WTC11 (cell line): ENCODE data around the gene CRK.
"Not testable (repeated sequence)": the region's sequence is repeated elsewhere in the genome, so short reads cannot be mapped to it uniquely, and the experiment has no call there.

Experiments
- RELA ChIP-seq: sonication (generic); formaldehyde crosslinking; IDR thresholded peaks from 2 replicates; pipeline ENCODE4 v1.8.1; 2022; ENCODE audit warnings: missing genetic modification reagents, mild to moderate bottlenecking, borderline replicate concordance
- ZNF219 ChIP-seq: sonication (generic); formaldehyde crosslinking; IDR thresholded peaks from 2 replicates; pipeline ENCODE4 v1.8.0; 2023; ENCODE audit warnings: missing genetic modification reagents, mild to moderate bottlenecking, borderline replicate concordance
- TF ChIP-seq, protein P1 (sequence below): fragments of 200-600 bp; IDR thresholded peaks from 2 replicates; pipeline ENCODE4 v1.8.0; 2022; ENCODE audit warnings: antibody characterized with exemption
- TF ChIP-seq, protein P2 (sequence below): sonication (generic); formaldehyde crosslinking; IDR thresholded peaks from 2 replicates; pipeline ENCODE4 v1.8.1; 2023; ENCODE audit warnings: mild to moderate bottlenecking, missing genetic modification reagents, moderate library complexity
- TF ChIP-seq, protein P3 (sequence below): sonication (generic); formaldehyde crosslinking; IDR thresholded peaks from 2 replicates; pipeline ENCODE4 v1.8.0; 2022; ENCODE audit warnings: mild to moderate bottlenecking, missing genetic modification reagents
- TF ChIP-seq, protein P4 (sequence below): sonication (generic); formaldehyde crosslinking; IDR thresholded peaks from 2 replicates; pipeline ENCODE4 v1.8.0; 2023; ENCODE audit warnings: missing genetic modification reagents, mild to moderate bottlenecking, borderline replicate concordance

DNA sequence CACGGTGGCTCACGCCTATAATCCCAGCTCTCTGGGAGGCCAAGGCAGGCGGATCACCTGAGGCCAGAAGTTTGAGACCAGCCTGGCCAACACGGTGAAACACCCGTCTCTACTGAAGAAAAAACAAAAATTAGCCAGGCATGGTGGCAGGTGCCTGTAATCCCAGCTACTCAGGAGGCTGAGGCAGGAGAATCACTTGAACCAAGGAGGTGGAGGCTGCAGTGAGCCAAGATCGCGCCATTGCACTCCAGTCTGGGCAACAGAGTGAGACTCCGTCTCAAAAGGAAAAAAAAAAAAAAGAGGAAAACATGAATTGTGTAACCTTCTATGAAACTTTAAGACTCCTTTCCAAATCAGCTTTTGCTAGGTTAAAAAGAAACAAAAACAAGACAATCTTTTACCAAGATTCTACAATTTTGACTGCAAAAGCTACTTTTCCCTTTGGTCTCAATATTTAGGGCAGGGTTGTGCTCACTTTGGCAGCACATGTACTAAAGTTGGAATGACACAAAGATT, 69.3 kb downstream of the CRK start:
- TF ChIP-seq, protein P1, sequence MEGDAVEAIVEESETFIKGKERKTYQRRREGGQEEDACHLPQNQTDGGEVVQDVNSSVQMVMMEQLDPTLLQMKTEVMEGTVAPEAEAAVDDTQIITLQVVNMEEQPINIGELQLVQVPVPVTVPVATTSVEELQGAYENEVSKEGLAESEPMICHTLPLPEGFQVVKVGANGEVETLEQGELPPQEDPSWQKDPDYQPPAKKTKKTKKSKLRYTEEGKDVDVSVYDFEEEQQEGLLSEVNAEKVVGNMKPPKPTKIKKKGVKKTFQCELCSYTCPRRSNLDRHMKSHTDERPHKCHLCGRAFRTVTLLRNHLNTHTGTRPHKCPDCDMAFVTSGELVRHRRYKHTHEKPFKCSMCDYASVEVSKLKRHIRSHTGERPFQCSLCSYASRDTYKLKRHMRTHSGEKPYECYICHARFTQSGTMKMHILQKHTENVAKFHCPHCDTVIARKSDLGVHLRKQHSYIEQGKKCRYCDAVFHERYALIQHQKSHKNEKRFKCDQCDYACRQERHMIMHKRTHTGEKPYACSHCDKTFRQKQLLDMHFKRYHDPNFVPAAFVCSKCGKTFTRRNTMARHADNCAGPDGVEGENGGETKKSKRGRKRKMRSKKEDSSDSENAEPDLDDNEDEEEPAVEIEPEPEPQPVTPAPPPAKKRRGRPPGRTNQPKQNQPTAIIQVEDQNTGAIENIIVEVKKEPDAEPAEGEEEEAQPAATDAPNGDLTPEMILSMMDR, result not testable (repeated sequence)
- TF ChIP-seq RELA, ZNF219 (CRISPR knock-in tag): not testable (repeated sequence)
- TF ChIP-seq, protein P2, sequence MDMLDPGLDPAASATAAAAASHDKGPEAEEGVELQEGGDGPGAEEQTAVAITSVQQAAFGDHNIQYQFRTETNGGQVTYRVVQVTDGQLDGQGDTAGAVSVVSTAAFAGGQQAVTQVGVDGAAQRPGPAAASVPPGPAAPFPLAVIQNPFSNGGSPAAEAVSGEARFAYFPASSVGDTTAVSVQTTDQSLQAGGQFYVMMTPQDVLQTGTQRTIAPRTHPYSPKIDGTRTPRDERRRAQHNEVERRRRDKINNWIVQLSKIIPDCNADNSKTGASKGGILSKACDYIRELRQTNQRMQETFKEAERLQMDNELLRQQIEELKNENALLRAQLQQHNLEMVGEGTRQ, result not testable (repeated sequence)
- TF ChIP-seq, protein P3, sequence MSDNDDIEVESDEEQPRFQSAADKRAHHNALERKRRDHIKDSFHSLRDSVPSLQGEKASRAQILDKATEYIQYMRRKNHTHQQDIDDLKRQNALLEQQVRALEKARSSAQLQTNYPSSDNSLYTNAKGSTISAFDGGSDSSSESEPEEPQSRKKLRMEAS (CRISPR knock-in tag), result not testable (repeated sequence)
- TF ChIP-seq, protein P4, sequence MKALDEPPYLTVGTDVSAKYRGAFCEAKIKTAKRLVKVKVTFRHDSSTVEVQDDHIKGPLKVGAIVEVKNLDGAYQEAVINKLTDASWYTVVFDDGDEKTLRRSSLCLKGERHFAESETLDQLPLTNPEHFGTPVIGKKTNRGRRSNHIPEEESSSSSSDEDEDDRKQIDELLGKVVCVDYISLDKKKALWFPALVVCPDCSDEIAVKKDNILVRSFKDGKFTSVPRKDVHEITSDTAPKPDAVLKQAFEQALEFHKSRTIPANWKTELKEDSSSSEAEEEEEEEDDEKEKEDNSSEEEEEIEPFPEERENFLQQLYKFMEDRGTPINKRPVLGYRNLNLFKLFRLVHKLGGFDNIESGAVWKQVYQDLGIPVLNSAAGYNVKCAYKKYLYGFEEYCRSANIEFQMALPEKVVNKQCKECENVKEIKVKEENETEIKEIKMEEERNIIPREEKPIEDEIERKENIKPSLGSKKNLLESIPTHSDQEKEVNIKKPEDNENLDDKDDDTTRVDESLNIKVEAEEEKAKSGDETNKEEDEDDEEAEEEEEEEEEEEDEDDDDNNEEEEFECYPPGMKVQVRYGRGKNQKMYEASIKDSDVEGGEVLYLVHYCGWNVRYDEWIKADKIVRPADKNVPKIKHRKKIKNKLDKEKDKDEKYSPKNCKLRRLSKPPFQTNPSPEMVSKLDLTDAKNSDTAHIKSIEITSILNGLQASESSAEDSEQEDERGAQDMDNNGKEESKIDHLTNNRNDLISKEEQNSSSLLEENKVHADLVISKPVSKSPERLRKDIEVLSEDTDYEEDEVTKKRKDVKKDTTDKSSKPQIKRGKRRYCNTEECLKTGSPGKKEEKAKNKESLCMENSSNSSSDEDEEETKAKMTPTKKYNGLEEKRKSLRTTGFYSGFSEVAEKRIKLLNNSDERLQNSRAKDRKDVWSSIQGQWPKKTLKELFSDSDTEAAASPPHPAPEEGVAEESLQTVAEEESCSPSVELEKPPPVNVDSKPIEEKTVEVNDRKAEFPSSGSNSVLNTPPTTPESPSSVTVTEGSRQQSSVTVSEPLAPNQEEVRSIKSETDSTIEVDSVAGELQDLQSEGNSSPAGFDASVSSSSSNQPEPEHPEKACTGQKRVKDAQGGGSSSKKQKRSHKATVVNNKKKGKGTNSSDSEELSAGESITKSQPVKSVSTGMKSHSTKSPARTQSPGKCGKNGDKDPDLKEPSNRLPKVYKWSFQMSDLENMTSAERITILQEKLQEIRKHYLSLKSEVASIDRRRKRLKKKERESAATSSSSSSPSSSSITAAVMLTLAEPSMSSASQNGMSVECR (CRISPR knock-in tag), result not testable (repeated sequence)
